ENCODE data around the gene CHD3.

DNA sequence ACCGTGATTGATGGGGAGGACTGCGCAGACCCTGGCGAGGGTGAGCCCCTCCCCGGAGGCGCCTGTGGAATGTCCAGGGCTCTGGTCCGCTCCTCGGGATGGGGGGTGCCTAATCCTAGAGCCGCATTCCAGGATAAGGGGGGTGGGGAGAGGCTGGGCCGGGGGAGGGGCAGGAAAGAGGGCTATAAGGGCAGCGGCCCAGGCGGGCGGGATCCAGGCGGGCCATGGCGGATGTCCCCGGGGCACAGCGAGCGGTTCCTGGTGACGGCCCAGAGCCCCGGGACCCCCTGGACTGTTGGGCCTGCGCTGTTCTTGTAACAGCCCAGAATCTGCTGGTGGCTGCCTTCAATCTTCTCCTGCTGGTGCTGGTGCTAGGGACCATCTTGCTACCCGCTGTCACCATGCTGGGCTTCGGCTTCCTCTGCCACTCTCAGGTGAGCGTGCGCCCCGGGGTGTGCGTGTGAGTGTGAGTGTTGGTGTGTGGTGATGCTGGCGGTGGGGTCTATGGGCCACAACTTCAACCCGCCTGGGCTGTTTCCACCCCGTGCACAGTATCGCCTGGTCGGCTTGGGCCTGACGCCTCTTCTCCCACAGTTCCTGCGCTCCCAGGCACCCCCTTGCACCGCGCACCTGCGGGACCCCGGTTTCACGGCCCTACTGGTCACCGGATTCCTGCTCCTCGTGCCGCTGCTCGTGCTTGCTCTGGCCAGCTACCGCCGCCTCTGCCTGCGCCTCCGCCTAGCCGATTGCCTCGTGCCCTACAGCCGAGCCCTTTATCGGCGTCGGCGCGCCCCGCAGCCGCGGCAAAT lies 33.5 kb upstream of the CHD3 start, which contains the start of gene TMEM88:
- TF ChIP-seq, protein P1, sequence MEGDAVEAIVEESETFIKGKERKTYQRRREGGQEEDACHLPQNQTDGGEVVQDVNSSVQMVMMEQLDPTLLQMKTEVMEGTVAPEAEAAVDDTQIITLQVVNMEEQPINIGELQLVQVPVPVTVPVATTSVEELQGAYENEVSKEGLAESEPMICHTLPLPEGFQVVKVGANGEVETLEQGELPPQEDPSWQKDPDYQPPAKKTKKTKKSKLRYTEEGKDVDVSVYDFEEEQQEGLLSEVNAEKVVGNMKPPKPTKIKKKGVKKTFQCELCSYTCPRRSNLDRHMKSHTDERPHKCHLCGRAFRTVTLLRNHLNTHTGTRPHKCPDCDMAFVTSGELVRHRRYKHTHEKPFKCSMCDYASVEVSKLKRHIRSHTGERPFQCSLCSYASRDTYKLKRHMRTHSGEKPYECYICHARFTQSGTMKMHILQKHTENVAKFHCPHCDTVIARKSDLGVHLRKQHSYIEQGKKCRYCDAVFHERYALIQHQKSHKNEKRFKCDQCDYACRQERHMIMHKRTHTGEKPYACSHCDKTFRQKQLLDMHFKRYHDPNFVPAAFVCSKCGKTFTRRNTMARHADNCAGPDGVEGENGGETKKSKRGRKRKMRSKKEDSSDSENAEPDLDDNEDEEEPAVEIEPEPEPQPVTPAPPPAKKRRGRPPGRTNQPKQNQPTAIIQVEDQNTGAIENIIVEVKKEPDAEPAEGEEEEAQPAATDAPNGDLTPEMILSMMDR (IDR thresholded peaks at IDR 0.05; ENCODE audit: insufficient read depth, low read length), result no peak
- TF ChIP-seq GABPA (IDR thresholded peaks at IDR 0.05; ENCODE audit: low read depth) (no peak), POLR2AphosphoS5 (IDR thresholded peaks at IDR 0.05; ENCODE audit: low read depth) (no peak), SPI1 (IDR thresholded peaks at IDR 0.05; ENCODE audit: borderline replicate concordance, low read depth) (no peak)
- TF ChIP-seq, protein P2, sequence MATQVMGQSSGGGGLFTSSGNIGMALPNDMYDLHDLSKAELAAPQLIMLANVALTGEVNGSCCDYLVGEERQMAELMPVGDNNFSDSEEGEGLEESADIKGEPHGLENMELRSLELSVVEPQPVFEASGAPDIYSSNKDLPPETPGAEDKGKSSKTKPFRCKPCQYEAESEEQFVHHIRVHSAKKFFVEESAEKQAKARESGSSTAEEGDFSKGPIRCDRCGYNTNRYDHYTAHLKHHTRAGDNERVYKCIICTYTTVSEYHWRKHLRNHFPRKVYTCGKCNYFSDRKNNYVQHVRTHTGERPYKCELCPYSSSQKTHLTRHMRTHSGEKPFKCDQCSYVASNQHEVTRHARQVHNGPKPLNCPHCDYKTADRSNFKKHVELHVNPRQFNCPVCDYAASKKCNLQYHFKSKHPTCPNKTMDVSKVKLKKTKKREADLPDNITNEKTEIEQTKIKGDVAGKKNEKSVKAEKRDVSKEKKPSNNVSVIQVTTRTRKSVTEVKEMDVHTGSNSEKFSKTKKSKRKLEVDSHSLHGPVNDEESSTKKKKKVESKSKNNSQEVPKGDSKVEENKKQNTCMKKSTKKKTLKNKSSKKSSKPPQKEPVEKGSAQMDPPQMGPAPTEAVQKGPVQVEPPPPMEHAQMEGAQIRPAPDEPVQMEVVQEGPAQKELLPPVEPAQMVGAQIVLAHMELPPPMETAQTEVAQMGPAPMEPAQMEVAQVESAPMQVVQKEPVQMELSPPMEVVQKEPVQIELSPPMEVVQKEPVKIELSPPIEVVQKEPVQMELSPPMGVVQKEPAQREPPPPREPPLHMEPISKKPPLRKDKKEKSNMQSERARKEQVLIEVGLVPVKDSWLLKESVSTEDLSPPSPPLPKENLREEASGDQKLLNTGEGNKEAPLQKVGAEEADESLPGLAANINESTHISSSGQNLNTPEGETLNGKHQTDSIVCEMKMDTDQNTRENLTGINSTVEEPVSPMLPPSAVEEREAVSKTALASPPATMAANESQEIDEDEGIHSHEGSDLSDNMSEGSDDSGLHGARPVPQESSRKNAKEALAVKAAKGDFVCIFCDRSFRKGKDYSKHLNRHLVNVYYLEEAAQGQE (IDR thresholded peaks at IDR 0.05; ENCODE audit: insufficient replicate concordance, low read depth), result no peak

All from HL-60 (cell line).